K562 (cell line): ENCODE data around the gene BRPF1. TPM values are rescaled to one million over a fixed set of nuclear protein-coding genes. Genes with fewer than 3 reads are reported as not detected.

Experiments
- ATAC-seq: fragments of 200-7000 bp; cut with Tn5 transposase; 3 replicates; pipeline ENCODE4 v1.9.1; 2020; ENCODE audit warnings: moderate library complexity
- BruUV-seq: library from RNA; stranded (reverse); fragments of 400-500 nt; replicated peaks from 2 replicates; lab custom pipeline; 2021; lab: Mats Ljungman, UMichigan
- CTCF ChIA-PET: fragments of 300-600 bp; formaldehyde crosslinking; extraction: SDS; loops from one replicate; lab custom pipeline; 2021; ENCODE audit warnings: low intra/inter-chr PET ratio; lab: Yijun Ruan, JAX
- POLR2A ChIA-PET: fragments of 300-600, 350-650 bp; sonication (Branson Sonifier 250); formaldehyde crosslinking; extraction: SDS; loops from one replicate; lab custom pipeline; 2021; ENCODE audit warnings: antibody characterized with exemption, inconsistent platforms; lab: Yijun Ruan, JAX
- DNase-seq, 4 experiments: peaks; one replicate each; pipeline versions ENCODE4 v3.0.0 to v3.0.0-alpha.2; 2011 to 2018; ENCODE audit warnings: low spot score in 3 of 4, mixed read lengths in 3 of 4; ENCODE audit errors: extremely low read depth in 1 of 4
- FAIRE-seq: peaks from 2 replicates; lab custom pipeline; 2011; peaks lifted over from hg19 to GRCh38; lab: Jason Lieb, UNC
- H2AFZ ChIP-seq: 2 replicates; pipeline ENCODE4 v1.6.0; 2011; ENCODE audit warnings: low read depth, low read length, control low read depth, inconsistent platforms
- H3K27ac ChIP-seq: fragments of 200-600 bp; 3 replicates; pipeline ENCODE4 v1.8.0; 2011; ENCODE audit warnings: low read depth, mild to moderate bottlenecking, control low read depth, inconsistent platforms, low read length, moderate library complexity, mixed read lengths; ENCODE audit errors: extremely low read depth
- H3K27me3 ChIP-seq, 2 experiments: fragments of 300-600 bp in 1 of 2; 2 replicates in 1 of 2; 3 replicates in 1 of 2; pipeline versions ENCODE4 v1.6.0 to v1.8.0; 2011; ENCODE audit warnings: inconsistent platforms in 2 of 2, low read length in 2 of 2, mild to moderate bottlenecking in 1 of 2, mixed read lengths in 1 of 2, moderate library complexity in 1 of 2; ENCODE audit not compliant: control insufficient read depth in 2 of 2, insufficient read depth in 2 of 2
- H3K36me3 ChIP-seq: fragments of 300-600 bp; 3 replicates; pipeline ENCODE4 v1.8.0; 2011; ENCODE audit warnings: mild to moderate bottlenecking, low read length, inconsistent platforms; ENCODE audit not compliant: control insufficient read depth, insufficient read depth
- H3K4me1 ChIP-seq, 2 experiments: fragments of 200-600 bp in 1 of 2; replicated peaks in 1 of 2; 2 replicates in 1 of 2; 3 replicates in 1 of 2; pipeline versions ENCODE4 v1.5.1 to v1.8.0; 2011; ENCODE audit warnings: inconsistent platforms in 2 of 2, low read length in 2 of 2, mild to moderate bottlenecking in 1 of 2, mixed read lengths in 1 of 2, moderate library complexity in 1 of 2; ENCODE audit not compliant: control insufficient read depth in 2 of 2, insufficient read depth in 2 of 2
- H3K4me2 ChIP-seq: 2 replicates; pipeline ENCODE4 v1.6.1; 2011; ENCODE audit warnings: low read length, control low read depth, inconsistent platforms, mixed read lengths; ENCODE audit not compliant: insufficient read depth
- H3K4me3 ChIP-seq: fragments of 200-600 bp; sonication (generic), shearing (Covaris generic); 2 replicates; pipeline ENCODE4 v1.5.1; 2016; ENCODE audit warnings: control low read depth, inconsistent platforms
- H3K79me2 ChIP-seq: fragments of 200-600 bp; 3 replicates; pipeline ENCODE4 v1.8.0; 2011; ENCODE audit warnings: low read length, inconsistent platforms; ENCODE audit not compliant: control insufficient read depth, insufficient read depth
- H3K9ac ChIP-seq, 2 experiments: 2 replicates each; pipeline versions ENCODE4 v1.6.0 to v1.6.1; 2011; ENCODE audit warnings: low read depth in 2 of 2, low read length in 2 of 2, control low read depth in 1 of 2, inconsistent platforms in 1 of 2, mild to moderate bottlenecking in 1 of 2, mixed read lengths in 1 of 2; ENCODE audit not compliant: insufficient read depth in 1 of 2
- H3K9me1 ChIP-seq: one replicate; pipeline ENCODE4 v1.6.0; 2011; ENCODE audit warnings: inconsistent platforms, mild to moderate bottlenecking, low read length, moderate library complexity; ENCODE audit not compliant: control insufficient read depth, insufficient read depth
- H3K9me3 ChIP-seq: replicated peaks from 2 replicates; pipeline ENCODE4 v1.5.1; 2011; ENCODE audit warnings: low read depth, low read length, inconsistent platforms; ENCODE audit not compliant: control insufficient read depth, insufficient read depth
- H4K20me1 ChIP-seq: replicated peaks from 2 replicates; pipeline ENCODE4 v1.6.1; 2011; ENCODE audit warnings: low read length, inconsistent platforms, mixed read lengths; ENCODE audit not compliant: control insufficient read depth, insufficient read depth
- HEY1 ChIP-seq: fragments of 250-450 bp; sonication (Bioruptor Pico); IDR thresholded peaks from 2 replicates; pipeline ENCODE4 v1.5.0; 2020; ENCODE audit warnings: mild to moderate bottlenecking, moderate library complexity, borderline replicate concordance
- HNRNPH1 ChIP-seq: fragments of 200-400 bp; formaldehyde crosslinking; optimal IDR thresholded peaks from 2 replicates; pipeline ENCODE3; 2017; ENCODE audit warnings: low read depth, mild to moderate bottlenecking, low read length, moderate library complexity
- MCM3 ChIP-seq: fragments of 450-650 bp; IDR thresholded peaks from 2 replicates; pipeline ENCODE4 v1.6.1; 2016
- MLLT1 ChIP-seq, 2 experiments: fragments of 450-650 bp; IDR thresholded peaks; 2 replicates each; pipeline ENCODE4 v1.6.1; 2016
- PRMT5 ChIP-seq: sonication (generic); formaldehyde crosslinking; IDR thresholded peaks from 2 replicates; pipeline ENCODE4 v1.5.0; 2020; ENCODE audit warnings: missing genetic modification reagents
- SFPQ ChIP-seq: fragments of 200-400 bp; formaldehyde crosslinking; IDR thresholded peaks from 2 replicates; pipeline ENCODE4 v1.6.1; 2017; ENCODE audit warnings: mild to moderate bottlenecking, low read depth, low read length, moderate library complexity
- SMARCB1 ChIP-seq: IDR thresholded peaks from 2 replicates; pipeline ENCODE4 v1.6.1; 2011; ENCODE audit warnings: improper control_type of control experiment, low read depth; ENCODE audit not compliant: insufficient read length
- ZMIZ1 ChIP-seq, 2 experiments: fragments of 150-350 bp in 1 of 2; IDR thresholded peaks; 2 replicates each; pipeline ENCODE4 v1.6.1; 2012 to 2016; ENCODE audit warnings: low read depth in 2 of 2, low read length in 2 of 2, mild to moderate bottlenecking in 1 of 2, moderate library complexity in 1 of 2
- ZNF224 ChIP-seq: sonication (generic); formaldehyde crosslinking; IDR thresholded peaks from 2 replicates; pipeline ENCODE4 v1.8.0; 2022; ENCODE audit warnings: mild to moderate bottlenecking, missing genetic modification reagents
- WGBS: fragments of 100-300 bp; shearing (Covaris generic); methylation state at CpG from one replicate; pipeline ENCODE4 v1.1.6; 2016; ENCODE audit warnings: low coverage, mixed read lengths; ENCODE audit not compliant: insufficient coverage; ENCODE audit errors: missing lambda C conversion rate; 5-methylcytosine and 5-hydroxymethylcytosine counted together
- in situ Hi-C: fragments of 300-500 bp; cut with MboI; formaldehyde crosslinking; loops from 4 replicates; pipeline ENCODE4 v1.15.0; 2018; ENCODE audit warnings: inconsistent platforms, mixed read lengths
- intact Hi-C: fragments of 100-400 bp; cut with micrococcal nuclease; formaldehyde crosslinking; loops from 2 replicates; pipeline ENCODE4 v1.14.2; 2022
- polyA plus RNA-seq, 8 experiments: library from polyadenylated mRNA; depleted of rRNA in 4 of 8; stranded (reverse) in 5 of 8; unstranded in 3 of 8; fragments of >200 nt; fragmentation: Nextera tagmentation in 2 of 8; fragmentation: Illumina TruSeq in 1 of 8; extraction: Ambion mirVana in 2 of 8; extraction: Trizol in 1 of 8; gene quantifications; 2 replicates each; pipeline versions ENCODE4 v1.2.1 to v1.2.3, GENCODE V29; 2011 to 2014; ENCODE audit warnings: inconsistent platforms in 1 of 8, missing spikeins in 1 of 8
- total RNA-seq, 7 experiments: library from RNA; depleted of rRNA in 6 of 7; stranded (reverse); fragments of >200 nt in 6 of 7; fragmentation: Illumina TruSeq in 2 of 7; extraction: Trizol in 2 of 7; gene quantifications; 2 replicates each; pipeline versions ENCODE4 v1.2.1 to v1.2.3, GENCODE V29; 2011 to 2021; ENCODE audit warnings: low replicate concordance in 1 of 7

Gene BRPF1
- total and polyA plus RNA-seq, 9 of the 15 experiments (the other 6 are each of a cell fraction or from before 2014, with no cell fraction given): 1.1 to 40.2 (median 23.5) TPM

GRCh38 chr3:9761919-9762318 lies 30.4 kb downstream of the BRPF1 start:
- Histone ChIP-seq H3K9ac (no peak overlapping the region), H3K36me3 (peaks cover 19% of the 10 kb centered on the region; the same call in 2 of the 3 replicates), H3K4me3 (no peak overlapping the region), H3K4me2 (no peak overlapping the region), H3K27ac (no peak overlapping the region), H3K9me1 (no peaks in the 10 kb centered on the region), H3K9me3 (no peaks in the 10 kb centered on the region; the same call in 1 of the 2 replicates), H3K27me3 (no peaks in the 10 kb centered on the region), H3K79me2 (no peaks in the 10 kb centered on the region), H2AFZ (no peak overlapping the region), H3K4me1 (peaks cover 0 to 4% of the 10 kb centered on the region in 2 experiments; a peak in 3 of 5 replicates), H4K20me1 (no peaks in the 10 kb centered on the region)
- DNase-seq (no peak), FAIRE-seq (no peak), ATAC-seq (no peak)
- intact Hi-C loops: no loop called here
- ChIA-PET CTCF (no interaction called here), POLR2A (interaction anchor here (0.6 kb wide), 1 partner anchor 13 kb away, joined by 4 read pairs; no protein-coding TSS in a partner anchor)
- no TSS peak for BruUV-seq
- 76% methylated on average over 5 of the region's 5 CpGs for WGBS
- no peak for TF ChIP-seq MCM3
- no peak for TF ChIP-seq SFPQ
- no peak for TF ChIP-seq HEY1 (CRISPR knock-in tag)
- TF ChIP-seq SMARCB1: no peak
- TF ChIP-seq MLLT1 (IDR thresholded peaks at IDR 0.05): no peak
- no peak for TF ChIP-seq HNRNPH1
- no peak for TF ChIP-seq PRMT5 (CRISPR knock-in tag)
- no peak for TF ChIP-seq ZMIZ1 (IDR thresholded peaks at IDR 0.05; ENCODE audit: low read depth in 2 of 2, low read length in 2 of 2)
- TF ChIP-seq ZNF224 (CRISPR knock-in tag): no peak
- in situ Hi-C loops: no loop called here
